GOT3 (cell line): Measurements from ENCODE around the gene DAW1.
A peak's percentile ranks its signal among the peaks of the same experiment; 100 is the strongest.

ENCODE experiments used
- DNase-seq: peaks from one replicate; lab custom pipeline; 2025; ENCODE audit warnings: mixed read lengths; lab: John Stamatoyannopoulos, UW

DAW1 gene

DNA sequence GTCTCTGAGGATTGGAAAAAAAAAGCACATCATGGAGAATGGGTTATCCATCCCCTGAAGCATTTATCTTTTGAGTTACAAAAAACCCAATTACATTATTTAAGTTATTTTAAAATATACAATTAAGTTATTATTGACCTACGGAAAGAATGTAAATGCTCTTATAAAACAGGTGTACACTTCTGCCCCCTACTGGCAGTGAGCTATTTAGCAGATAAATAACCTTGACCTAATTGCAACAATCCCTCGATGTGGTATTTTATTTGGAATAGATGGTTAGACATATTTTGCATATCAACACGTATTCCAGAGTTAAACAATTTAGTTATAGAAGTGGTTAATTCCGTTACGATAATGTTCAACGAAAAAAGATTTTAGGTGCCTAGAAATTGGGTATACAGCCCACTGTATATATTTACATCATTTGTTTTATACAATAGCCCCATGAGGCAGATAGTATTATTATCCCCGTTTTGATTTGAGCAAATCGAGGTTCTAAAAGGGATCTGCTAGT, 9.1 kb upstream of the DAW1 start:
- DNase-seq = no peak

DNA sequence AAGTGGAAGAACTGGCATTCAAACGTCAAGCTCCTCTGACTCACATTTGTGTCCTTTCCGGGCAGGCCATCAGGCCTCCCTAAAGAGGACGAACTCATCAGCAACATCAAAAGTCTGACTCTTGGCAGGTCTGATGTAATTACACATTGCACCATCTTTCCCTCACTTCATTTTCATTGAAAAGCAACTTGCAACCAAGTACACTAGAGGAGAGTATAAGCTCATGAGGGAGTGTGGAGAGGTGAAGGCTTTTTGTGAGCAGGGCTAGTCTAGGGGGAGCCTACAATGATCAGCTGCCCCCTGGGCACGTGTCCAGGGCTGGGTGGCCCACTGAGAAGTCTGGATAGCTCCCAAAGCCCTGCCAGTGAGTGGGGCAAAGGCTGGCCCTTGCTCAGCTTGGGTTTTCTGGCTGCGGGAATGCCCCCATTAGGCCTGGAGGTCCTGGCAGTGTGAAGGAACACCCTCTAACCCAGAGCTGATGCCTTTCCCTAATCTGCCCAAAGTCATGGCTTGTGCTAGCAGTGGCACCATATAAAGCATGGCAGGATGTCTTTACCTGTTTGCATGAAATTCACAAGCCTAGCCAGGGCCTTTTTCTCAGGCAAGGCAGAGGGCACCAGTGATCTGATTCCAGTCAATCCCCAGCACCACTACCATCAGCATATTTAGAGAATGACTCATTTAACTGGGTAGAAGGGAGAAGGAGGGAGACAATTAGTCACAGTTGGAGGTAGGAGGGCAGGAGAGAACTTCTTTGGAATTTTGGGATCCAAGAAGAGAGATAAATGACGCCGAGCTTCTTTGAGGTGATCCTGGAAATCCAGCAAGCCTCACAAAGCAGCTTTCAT, 8.5 kb upstream of the DAW1 start:
- peak; percentile 5 for DNase-seq

DNA sequence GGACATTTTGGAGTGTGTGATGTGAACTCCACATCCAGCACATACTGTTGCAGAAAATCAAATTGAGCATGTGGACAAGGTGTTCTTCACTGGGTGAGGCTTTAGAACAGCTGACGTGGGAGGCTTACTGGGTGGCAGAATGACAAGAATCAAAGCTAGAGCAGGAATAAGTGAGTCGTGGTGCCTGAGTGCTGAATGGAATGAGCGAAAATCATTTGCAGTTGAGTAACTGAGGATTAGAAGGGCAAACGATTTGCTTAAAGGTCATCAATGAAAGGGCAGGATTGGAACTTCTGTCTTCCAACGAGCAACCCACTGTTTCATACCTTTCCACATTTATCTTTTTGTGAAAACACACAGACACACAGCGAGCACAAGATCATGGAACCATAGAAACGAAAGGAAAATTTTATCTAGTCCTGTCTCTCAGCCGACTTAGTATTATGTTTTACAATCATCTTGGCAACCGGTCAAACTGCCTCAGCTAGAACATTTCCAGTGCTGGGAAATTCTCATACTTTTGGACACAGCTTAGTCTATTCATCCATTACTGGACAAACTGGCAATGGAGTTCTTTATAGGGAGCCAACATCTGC, 7.2 kb upstream of the DAW1 start:
- no peak for DNase-seq

DNA sequence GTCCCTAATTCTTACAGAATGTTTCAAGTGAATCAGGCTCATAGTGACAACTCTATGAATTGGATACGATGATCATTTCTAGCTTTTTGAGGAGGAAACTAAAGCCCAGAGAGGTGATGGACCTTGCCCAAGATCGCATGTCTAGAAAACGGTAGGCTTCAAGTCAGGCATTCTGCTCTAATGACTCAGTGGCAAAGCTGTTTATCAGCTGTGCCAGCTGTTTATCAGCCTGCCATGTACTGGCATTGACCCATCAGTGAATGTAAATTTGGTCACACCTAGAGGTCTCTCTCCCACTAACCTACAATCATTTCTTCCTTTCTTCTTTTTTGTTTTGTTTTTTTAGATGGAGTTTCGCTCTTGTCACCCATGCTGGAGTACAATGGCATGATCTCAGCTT, 6.1 kb upstream of the DAW1 start:
- DNase-seq = no peak

DNA sequence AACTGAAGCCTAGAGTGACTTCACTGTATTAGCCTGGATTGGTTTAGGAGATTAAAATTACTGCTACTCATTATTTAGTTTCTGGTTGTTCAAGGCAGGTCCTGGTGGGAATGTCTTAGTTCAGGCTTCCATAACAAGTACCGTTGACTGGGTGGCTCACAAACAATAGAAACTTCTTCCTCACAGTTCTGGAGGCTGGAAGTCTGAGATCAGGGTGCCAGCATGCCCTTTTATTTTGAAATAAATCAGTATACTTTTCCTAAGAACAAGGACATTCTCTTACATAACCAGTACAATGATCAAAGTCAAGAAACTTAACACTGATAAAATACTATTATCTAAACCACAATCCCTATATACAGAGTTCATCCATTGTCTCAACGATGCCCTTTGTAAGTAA, 4.0 kb upstream of the DAW1 start:
- no peak for DNase-seq

DNA sequence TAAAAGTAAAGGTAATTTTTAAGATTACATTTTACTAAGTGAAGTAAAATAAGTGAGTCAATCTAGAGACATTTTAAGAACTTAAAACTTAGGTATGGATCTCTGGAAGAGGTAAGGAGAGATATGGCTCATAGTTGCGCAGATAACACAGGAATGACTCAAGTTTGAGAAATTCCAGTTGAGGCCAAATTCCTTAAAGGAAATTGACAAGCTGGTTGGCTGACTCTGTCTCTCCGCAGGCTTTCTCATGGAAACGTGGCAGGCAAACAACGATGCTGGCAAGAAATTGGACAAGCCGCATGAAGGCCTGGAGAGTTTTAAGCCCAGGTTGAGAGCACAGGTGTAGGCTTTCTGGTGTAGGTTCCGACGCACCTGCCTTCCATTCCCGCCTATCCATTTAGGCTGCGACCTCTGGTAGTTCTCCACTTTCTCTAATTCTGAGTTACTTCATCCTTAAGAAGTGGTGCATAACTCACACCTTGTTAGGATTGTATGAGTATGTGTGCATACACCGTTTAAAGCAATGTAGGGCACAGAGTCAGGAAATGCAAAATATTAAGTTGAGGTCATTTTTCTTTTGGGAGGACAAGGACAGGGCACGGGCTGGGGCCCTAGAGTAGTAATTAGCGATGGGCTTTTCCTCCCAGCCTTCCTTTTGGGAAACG, 589 bp upstream of the DAW1 start:
- DNase-seq = no peak

DNA sequence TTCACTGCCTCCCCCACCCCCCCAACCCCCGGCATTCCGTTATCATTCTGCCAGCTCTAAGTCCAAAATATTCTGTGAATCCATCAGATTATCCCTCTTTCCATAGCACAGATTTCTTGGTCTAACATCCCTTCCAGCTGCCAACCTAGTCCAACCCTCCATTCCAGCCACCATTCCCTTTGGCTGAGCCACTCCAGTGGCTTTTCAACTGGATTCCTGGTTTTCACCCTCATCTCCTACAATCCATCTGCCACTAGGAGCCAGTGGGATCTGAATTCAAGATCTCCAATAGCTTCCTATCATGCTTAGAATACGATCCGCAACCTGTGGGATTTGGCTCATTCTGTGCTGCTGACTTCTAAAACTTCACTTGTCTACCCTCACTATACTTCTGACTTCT, 1.2 kb downstream of the DAW1 start:
- no peak for DNase-seq

DNA sequence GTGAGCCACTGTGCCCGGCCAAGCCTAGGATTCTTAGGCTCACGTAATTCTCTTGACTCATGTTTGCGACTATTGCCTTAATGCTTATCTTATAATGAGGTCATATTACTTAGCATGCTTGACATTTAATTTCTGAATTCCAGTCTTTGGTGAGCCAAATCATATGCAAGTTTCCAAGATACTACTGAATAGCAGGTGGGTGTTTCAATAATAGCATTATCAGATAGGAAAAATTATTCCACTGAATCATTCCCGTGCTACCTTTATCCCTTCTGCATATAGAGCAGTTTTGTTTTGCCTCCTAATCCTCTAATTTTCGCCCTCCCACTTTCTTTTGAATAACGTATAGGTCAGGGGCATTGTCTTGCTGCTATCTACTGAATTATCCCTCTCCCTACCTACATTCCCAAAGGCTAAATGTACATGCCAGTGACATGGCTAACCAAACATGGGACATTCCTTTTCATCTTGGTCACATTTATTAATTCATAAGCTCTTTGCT, 4.9 kb downstream of the DAW1 start:
- no peak for DNase-seq

DNA sequence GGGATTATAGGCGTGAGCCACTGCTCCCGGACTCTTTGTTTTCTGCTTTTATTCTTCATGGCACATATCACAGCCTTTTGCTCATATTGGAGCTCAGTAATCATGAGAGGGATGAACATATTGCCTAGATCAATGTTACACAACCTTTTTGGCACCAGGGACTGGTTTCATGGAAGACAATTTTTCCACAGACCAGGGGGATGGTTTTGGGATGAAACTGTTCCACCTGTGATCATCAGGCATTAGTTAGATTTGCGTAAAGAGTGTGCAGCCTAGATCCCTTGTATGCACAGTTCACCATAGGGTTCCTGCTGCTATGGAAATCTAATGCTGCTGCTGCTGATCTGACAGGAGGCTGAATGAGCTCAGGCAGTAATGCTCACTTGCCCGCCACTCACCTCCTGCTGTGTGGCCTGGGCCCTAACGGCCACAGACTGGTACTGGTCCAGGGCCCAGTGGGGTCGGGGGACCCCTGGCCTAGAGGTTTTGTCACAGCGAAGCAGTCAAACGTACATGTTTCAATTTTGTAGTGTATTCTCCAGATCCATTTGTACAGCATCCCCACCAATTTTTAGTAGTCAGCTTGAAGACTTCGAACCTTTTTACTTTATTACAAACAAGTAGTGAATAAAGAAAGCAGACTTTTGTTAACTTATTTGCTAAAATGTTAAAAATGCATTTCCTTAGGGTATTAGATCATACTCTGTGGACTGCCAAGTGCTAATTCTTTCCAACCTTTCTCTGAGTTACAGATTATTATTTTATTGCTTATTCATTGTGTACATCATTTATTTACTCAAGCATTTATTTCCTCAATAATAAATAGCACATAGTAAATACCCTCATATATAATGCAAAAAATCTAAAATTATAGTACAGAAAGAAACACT, 6.2 kb downstream of the DAW1 start:
- DNase-seq = no peak

DNA sequence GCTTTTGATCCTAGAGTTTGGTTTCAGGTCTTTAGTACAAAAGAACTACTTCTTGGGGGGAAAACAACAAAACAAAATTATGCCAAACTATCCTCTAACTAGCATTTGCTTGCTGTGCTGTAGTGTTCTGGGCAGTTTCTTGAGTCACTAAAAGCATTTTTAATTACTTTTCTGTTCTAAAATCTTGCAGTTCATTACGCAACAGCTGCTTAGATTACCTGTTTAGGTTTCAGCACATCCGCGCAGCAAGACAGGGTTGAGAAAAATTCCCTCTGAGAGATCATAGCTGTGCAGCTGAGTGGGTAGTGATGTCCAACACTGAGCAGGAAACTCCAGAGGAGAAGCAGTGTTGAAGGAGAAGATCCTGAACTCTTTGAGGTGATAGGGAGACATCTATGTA, 9.0 kb downstream of the DAW1 start:
- no peak for DNase-seq

DNA sequence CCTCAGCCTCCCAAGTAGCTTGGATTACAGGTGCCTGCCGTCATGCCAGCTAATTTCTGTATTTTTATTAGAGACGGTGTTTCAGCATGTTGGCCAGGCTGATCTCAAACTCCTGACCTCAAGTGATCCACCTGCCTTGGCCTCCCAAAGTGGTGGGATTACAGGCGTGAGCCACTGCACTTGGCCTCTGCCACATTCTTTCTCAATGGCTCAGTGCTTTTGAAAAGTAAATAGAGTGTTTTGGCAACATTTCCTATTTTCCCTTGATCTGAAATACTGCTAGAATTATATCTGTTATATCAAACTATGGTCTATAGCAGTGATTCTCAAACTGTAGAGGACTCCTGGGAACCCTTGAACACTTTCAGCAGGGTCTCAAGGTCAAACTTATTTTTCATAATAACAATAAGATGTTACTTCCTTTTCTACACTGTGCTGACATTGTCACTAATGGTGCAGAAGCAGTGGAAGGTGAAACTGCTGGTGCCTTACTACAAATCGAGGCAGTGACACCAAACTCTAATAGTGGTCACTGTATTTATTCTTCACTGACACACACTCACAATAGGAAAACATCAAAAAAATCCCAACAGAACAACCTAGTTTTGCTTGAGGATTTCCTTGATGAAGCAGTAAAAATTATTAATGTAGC, 10.6 kb downstream of the DAW1 start:
- DNase-seq = no peak

DNA sequence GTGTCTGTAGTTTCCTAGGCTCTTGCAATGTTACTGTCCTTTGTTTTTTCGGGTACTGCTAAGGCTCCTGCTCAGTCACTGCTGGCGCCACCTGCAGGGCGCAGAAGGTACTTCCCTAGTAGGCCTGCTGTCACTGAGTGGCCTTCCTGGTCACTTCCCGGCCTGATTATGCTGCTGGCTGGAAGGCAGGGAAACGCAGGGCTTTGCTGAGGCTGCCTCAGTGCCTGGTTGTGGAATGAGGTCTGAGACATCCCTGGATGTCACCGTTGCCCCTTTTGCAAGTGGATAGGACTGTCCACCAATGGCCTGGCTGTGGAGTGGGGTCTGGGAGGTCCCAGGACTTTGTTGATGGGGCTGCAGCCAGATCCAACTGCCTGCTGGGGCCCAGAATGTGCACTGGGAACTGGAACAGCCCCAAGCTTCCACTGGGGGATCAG, 13.1 kb downstream of the DAW1 start:
- peak; percentile 8 for DNase-seq

DNA sequence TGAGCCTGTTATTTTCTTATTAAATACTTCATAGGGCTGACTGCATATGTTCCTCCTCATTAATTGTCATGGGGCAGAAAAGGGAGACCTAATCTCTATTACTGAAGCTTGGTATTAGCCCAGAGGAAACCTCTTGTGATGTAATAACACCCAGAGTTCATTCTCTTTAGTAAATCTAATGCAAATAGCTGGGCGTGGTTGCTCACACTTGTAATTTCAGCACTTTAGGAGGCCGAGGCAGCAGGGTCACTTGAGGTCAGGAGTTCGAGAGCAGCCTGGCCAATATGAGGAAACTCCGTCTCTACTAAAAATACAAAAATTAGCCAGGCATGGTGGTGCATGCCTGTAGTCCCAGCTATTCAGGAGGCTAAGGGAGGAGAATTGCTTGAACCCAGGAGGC, 14.7 kb downstream of the DAW1 start:
- DNase-seq = no peak

DNA sequence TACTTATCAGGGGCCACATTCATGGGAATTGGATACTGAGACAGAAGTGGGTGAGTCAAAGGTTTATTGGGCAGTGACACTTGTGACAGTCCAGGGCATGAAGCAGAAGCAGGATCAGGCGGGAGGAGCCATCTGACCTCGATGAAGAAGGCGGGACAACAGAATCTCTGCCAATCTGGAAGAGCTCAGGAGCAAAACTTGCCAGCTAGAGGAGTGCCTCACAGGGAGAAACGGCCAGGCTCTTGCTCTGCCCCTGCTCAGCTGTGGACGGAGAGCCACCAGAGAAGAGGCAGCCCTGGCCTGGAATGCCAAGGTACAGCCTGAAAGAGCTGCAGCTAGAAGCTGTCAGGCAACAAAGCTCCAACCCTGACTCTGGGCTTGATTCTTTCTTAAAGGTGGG, 16.9 kb downstream of the DAW1 start:
- DNase-seq = no peak

DNA sequence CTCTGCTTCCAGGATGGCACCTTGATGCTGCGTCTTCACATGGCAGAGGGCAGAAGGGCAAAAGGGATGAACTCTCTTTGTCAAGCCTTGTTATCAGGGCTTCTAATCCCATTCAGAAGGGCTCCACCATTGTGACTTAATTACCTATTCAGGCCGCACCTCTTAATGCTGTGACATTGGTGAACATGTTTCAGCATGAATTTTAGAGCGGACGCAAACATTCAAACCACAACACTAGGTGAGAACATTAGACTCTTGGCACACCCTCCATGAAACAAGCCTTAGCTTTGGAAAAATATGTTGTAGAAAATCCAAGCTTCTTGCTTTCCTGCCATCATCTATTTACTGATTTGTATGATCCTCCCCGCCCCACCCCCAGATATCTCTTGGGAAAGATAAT, 17.9 kb downstream of the DAW1 start:
- no peak for DNase-seq

DNA sequence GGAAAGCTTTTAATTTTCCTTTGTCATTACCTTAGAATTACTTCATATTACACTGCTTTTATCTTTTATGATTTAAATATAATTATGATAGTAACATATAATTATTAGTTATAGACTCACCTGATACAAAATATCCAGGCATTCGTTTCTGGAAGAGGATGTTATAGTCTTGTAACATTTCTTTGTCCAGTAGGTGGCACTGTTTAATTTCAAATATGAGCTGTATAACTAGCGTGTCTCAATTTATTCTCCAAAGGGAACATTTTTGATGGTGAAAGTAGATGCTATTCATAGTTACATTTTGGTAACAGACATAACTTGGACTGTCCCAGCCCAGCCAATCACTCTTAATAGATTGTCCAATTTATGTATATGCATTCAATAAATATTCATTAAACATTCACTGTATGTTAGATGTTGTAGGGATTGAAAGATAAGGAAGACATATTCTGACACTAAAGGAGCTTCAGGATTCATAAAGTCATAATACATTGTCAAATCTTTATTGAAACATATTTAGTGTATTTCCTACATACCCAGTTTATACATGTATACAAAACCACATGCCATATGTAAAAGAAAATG, 19.2 kb downstream of the DAW1 start:
- DNase-seq = no peak

DNA sequence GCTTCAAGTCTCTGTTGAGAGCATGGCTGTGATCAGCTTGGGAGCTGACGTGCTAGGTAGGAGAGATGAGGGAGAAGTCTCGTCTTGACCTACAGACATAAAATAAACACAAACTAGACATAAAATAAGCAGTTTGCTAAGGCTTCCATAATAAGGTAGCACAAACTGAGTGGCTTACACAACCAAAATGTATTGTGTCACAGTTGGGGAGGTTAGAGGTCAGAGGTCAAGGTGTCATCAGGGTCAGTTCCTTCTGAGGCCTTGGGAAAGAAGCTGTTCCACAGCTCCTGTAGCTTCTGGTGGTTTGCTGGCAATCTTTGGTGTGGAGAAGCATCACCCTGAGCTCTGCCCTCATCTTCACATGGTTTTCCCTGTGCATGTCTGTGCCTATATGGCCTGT, 20.2 kb downstream of the DAW1 start:
- no peak for DNase-seq

DNA sequence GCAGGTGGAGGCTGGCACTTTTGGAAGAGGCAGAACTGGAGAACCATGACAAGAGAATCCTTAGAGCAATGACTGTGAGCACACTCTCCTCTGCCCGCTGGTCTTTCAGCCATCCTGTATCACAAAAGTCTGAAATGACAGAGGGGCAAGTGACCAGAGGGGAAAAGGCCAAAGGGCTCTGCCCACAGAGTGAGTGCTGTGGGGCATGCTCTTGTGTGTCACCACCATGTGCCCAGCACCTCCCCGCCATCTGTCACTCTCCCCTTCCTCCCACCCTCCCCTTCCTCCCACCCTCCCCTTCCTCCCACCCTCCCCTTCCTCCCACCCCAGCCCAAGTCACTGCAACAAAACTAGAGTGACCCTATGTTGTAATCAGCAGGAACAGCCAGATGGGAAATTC, 31.9 kb downstream of the DAW1 start:
- no peak for DNase-seq

DNA sequence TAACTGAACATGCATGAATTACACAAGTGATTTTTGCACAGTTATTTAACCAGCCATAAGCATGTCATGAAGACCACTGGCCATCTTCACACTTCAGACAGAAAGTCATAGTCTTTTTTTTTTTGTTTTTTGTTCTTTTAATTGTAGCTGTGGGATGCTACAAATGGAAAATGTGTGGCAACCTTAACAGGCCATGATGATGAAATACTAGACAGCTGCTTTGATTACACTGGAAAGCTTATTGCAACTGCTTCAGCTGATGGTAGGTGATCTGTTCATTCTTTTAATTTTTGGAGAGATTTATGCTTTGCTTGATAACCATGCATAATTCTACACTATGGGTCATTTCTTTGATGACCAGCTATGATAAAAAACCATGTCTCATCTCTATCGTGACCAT, 35.6 kb downstream of the DAW1 start:
- no peak for DNase-seq

DNA sequence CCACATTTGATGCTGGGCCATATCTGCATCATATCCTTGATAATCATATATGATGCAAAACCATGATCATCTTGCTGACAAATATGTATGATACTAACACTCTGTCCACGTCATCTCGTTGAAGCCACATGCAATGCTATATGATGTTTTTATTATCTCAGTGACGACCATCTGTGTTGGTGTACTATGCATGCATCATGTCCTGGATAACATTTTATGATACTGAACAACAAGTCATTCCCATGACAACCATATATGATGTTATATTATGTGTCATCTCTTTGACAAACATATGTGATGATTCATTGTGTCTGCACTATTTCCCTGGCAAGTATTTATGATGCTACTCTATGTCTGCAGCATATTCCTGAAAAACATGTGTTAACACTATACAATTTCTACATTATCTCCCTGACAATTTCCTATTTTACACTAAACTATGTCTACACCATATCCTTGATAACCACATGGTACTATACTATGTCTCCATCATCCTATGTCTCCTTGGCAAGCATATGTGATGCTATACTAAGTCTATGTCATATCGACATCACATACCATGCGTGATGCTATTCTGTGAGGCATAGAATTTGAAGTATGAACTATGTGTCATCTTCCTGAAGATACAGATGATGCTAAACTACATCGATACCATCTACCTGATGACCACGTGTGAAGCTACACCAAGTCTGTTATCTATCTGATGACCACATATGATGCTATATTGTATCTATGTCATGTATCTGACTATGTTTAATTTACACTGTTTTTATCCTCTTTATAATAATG, 37.0 kb downstream of the DAW1 start:
- no peak for DNase-seq
